BLaER1 treated with 17β-estradiol and CSF1 and Interleukin-3, amounts not matched to agents 10 nM and 100 nM (cell line): ENCODE measurements around the gene MAS1.
A peak's percentile ranks its signal among the peaks of the same experiment; 100 is the strongest.
"Not testable (repeated sequence)": the region's sequence is repeated elsewhere in the genome, so short reads cannot be mapped to it uniquely, and the experiment has no call there.

Experiments used
- H3K27ac ChIP-seq, 11 experiments: shearing (Covaris generic); formaldehyde crosslinking; 2 replicates each; pipeline ENCODE4 v1.8.1; 2022
- H3K27me3 ChIP-seq, 11 experiments: shearing (Covaris generic); formaldehyde crosslinking; 2 replicates each; pipeline ENCODE4 v1.8.1; 2022
- H3K36me3 ChIP-seq, 11 experiments: shearing (Covaris generic); formaldehyde crosslinking; 2 replicates each; pipeline ENCODE4 v1.8.1; 2022
- H3K4me1 ChIP-seq, 10 experiments: shearing (Covaris generic); formaldehyde crosslinking; 2 replicates each; pipeline ENCODE4 v1.8.1; 2022
- H3K4me2 ChIP-seq, 11 experiments: shearing (Covaris generic); formaldehyde crosslinking; 2 replicates each; pipeline ENCODE4 v1.8.1; 2022
- H3K4me3 ChIP-seq, 10 experiments: shearing (Covaris generic); formaldehyde crosslinking; 2 replicates each; pipeline ENCODE4 v1.8.1; 2022
- H3K9ac ChIP-seq, 11 experiments: shearing (Covaris generic); formaldehyde crosslinking; 2 replicates each; pipeline ENCODE4 v1.8.1; 2022
- H3K9me3 ChIP-seq, 11 experiments: shearing (Covaris generic); formaldehyde crosslinking; replicated peaks in 1 of 11; 2 replicates each; pipeline ENCODE4 v1.8.1; 2022
- H4K20me1 ChIP-seq, 11 experiments: shearing (Covaris generic); formaldehyde crosslinking; 2 replicates each; pipeline ENCODE4 v1.8.1; 2022
- Cebpa-rat ChIP-seq, 11 experiments: shearing (Covaris generic); IDR thresholded peaks; 2 replicates each; pipeline ENCODE4 v1.8.1; 2022

The MAS1 gene

DNA sequence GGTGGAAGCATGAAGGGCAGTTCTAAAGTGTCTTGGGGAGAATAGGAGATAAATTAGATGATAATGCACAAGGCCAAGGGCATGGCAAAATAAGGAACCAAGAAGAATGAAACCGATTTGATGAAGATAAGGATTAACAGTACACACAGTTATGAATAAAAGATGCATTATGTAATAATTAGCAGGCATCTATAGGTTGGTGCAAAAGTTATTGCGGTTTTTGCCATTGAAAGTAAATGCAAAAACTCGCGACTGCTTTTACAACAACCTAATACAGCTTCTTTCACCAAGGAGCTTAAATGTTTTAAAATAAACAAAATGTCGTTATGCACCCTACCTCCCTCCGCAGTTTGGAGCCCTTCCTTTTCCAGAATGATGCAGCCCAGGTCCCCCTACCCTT is 29.0 kb downstream of the MAS1 start:
- no peaks in the 10 kb centered on the region for H3K36me3 ChIP-seq
- H3K27me3 ChIP-seq: no peaks in the 10 kb centered on the region
- H3K9ac ChIP-seq: no peak overlapping the region
- peaks cover 9 to 18% (median 11%) of the 10 kb centered on the region in 11 experiments for H3K9me3 ChIP-seq
- no peaks in the 10 kb centered on the region for H4K20me1 ChIP-seq
- no peak overlapping the region for H3K27ac ChIP-seq
- H3K4me1 ChIP-seq: no peaks in the 10 kb centered on the region
- H3K4me3 ChIP-seq: no peak overlapping the region
- no peak for TF ChIP-seq Cebpa-rat (IDR thresholded peaks at IDR 0.05)
- no peak overlapping the region for H3K4me2 ChIP-seq

- not testable (repeated sequence) for H3K36me3 ChIP-seq, H4K20me1 ChIP-seq, H3K4me2 ChIP-seq, H3K9ac ChIP-seq, H3K4me3 ChIP-seq, H3K4me1 ChIP-seq, H3K27ac ChIP-seq, H3K27me3 ChIP-seq
- peaks cover 9 to 25% (median 12%) of the 10 kb centered on the region in 11 experiments for H3K9me3 ChIP-seq
Observed at GRCh38 chr6:159924150-159924549, 33.4 kb downstream of the MAS1 start.

- Histone ChIP-seq H3K27me3 (no peaks in the 10 kb centered on the region), H3K9me3 (peaks cover 9 to 25% (median 12%) of the 10 kb centered on the region in 11 experiments), H3K4me2 (no peak overlapping the region), H4K20me1 (no peaks in the 10 kb centered on the region), H3K9ac (no peak overlapping the region), H3K27ac (no peak overlapping the region), H3K4me3 (no peak overlapping the region), H3K36me3 (no peaks in the 10 kb centered on the region), H3K4me1 (peaks cover 0 to 7% (median 0%) of the 10 kb centered on the region in 10 experiments; a peak in 2 of 20 replicates)
- no peak for TF ChIP-seq Cebpa-rat (IDR thresholded peaks at IDR 0.05)
Observed at GRCh38 chr6:159926542-159927203, 35.9 kb downstream of the MAS1 start.

- no peak for TF ChIP-seq Cebpa-rat (IDR thresholded peaks at IDR 0.05)
- H3K9me3 ChIP-seq: peaks cover 0 to 7% (median under 1%) of the 10 kb centered on the region in 11 experiments; a peak in 13 of 22 replicates
- H3K4me2 ChIP-seq: peak overlapping the region in 2 of 11 experiments; percentile 2 to 23; a peak in 2 of 22 replicates
- H3K27ac ChIP-seq: no peak overlapping the region
- H3K4me3 ChIP-seq: no peak overlapping the region
- no peaks in the 10 kb centered on the region for H3K27me3 ChIP-seq
- H3K36me3 ChIP-seq: no peaks in the 10 kb centered on the region
- peaks cover 0 to 7% (median 0%) of the 10 kb centered on the region in 10 experiments; a peak in 2 of 20 replicates for H3K4me1 ChIP-seq
- H3K9ac ChIP-seq: no peak overlapping the region
- H4K20me1 ChIP-seq: no peaks in the 10 kb centered on the region
Observed at GRCh38 chr6:159929819-159930218, 39.0 kb downstream of the MAS1 start.

DNA sequence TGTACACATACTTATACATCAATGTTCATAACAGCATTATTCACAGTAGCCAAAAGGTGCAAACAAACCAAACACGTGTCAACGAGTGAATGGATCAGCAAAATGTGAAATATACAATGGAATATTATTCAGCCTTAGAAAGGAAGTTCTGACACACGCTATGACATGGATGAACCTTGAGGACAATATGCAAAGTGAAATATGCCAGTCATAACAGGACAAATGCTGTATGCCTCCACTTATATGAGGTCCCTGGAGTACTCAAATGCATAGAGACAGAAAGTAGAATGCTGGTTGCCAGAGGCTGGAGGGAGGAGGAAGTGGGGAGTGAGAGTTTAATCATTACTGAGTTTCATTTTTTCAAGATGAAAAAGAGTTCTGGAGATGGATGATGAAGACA is 40.3 kb downstream of the MAS1 start:
- H3K27ac ChIP-seq: no peak overlapping the region
- no peak for TF ChIP-seq Cebpa-rat (IDR thresholded peaks at IDR 0.05)

DNA sequence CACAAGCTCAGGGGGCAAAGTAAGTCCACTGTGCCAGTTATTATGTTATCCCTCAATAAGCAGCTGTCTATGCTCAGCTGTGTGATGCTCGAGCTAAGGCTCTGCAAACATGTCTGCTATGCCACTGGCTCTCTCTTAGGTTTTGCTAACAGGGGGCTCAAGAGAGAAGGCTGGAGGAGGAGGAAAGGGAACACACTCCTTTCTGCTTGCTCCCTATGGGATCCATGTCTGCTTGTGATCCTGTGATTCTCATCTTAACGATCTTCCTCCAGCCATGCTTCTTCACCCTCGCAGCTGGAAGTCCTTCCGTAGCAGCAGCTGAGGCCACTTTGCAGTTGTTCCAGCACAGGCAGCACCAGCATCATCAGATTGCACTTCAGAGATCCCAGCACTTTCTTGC is 41.1 kb downstream of the MAS1 start:
- Histone ChIP-seq H3K4me2 (no peak overlapping the region), H3K36me3 (no peaks in the 10 kb centered on the region), H3K27me3 (no peaks in the 10 kb centered on the region), H3K9me3 (peaks cover 0 to 16% (median 8%) of the 10 kb centered on the region in 11 experiments; a peak in 15 of 22 replicates), H3K27ac (no peak overlapping the region), H3K4me3 (no peak overlapping the region), H3K9ac (no peak overlapping the region), H3K4me1 (peaks cover 0 to 7% (median 0%) of the 10 kb centered on the region in 10 experiments; a peak in 2 of 20 replicates), H4K20me1 (no peaks in the 10 kb centered on the region)
- no peak for TF ChIP-seq Cebpa-rat (IDR thresholded peaks at IDR 0.05)

More for the DNA sequence above, 40.3 kb downstream of the MAS1 start:
- peaks cover 0 to 7% (median 0%) of the 10 kb centered on the region in 10 experiments; a peak in 2 of 20 replicates for H3K4me1 ChIP-seq
- H3K4me2 ChIP-seq: no peak overlapping the region
- no peak overlapping the region for H3K9ac ChIP-seq
- no peaks in the 10 kb centered on the region for H4K20me1 ChIP-seq
- no peak overlapping the region for H3K4me3 ChIP-seq
- no peaks in the 10 kb centered on the region for H3K36me3 ChIP-seq
- H3K27me3 ChIP-seq: no peaks in the 10 kb centered on the region
- H3K9me3 ChIP-seq: peaks cover 0 to 14% (median 8%) of the 10 kb centered on the region in 11 experiments; a peak in 15 of 22 replicates

DNA sequence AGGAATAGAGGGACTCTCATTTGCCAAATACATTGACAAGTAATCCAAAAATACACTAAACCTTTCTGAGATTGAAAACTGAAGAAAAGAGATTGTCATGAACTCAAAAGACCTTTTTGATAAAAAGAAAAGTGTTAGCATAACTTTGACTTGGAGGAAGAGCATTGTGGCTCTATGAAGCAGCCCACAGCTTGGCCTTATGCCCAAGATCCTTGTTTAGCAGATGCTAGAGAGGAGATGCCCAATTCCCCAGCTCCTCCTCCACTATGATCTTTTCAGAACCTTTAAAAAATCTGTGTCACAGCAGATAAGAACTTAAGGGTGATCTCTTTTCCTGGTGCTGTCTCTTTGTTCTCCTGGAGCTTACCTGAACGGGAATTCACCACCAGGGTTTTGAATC is 42.3 kb downstream of the MAS1 start:
- no peak for TF ChIP-seq Cebpa-rat (IDR thresholded peaks at IDR 0.05)
- peaks cover 0 to 7% (median 0%) of the 10 kb centered on the region in 10 experiments; a peak in 2 of 20 replicates for H3K4me1 ChIP-seq
- H3K9ac ChIP-seq: no peak overlapping the region
- H3K4me2 ChIP-seq: no peak overlapping the region
- H3K36me3 ChIP-seq: no peaks in the 10 kb centered on the region
- H3K27me3 ChIP-seq: no peaks in the 10 kb centered on the region
- H4K20me1 ChIP-seq: no peaks in the 10 kb centered on the region
- H3K9me3 ChIP-seq: peaks cover 0 to 13% (median 8%) of the 10 kb centered on the region in 11 experiments; a peak in 15 of 22 replicates
- H3K4me3 ChIP-seq: no peak overlapping the region
- H3K27ac ChIP-seq: no peak overlapping the region

DNA sequence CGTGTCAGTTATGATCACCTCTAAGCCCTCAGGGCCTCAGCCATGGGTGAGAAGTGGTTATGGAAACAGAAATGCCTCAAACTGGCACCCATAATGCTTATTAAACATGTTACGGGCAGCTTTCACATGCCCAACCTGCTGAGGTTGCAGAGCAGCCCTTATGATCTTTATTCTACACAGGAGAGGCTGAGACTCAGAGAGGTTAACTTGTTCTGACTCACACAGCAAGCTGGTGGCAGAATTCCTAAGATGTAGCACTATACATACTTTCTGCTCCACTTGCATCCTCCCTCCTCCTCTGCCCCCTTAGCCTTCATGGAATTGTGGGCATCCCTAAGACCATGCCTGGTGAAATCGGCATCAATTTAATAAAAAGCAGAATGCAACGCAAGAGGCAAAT is 43.4 kb downstream of the MAS1 start:
- no peak overlapping the region for H3K27ac ChIP-seq
- no peak for TF ChIP-seq Cebpa-rat (IDR thresholded peaks at IDR 0.05)
- H3K36me3 ChIP-seq: no peaks in the 10 kb centered on the region
- peaks cover 0 to 13% (median 8%) of the 10 kb centered on the region in 11 experiments; a peak in 15 of 22 replicates for H3K9me3 ChIP-seq
- no peak overlapping the region for H3K4me2 ChIP-seq
- H3K4me1 ChIP-seq: peaks cover 0 to 7% (median 0%) of the 10 kb centered on the region in 10 experiments; a peak in 2 of 20 replicates
- H3K4me3 ChIP-seq: no peak overlapping the region
- no peak overlapping the region for H3K9ac ChIP-seq
- H3K27me3 ChIP-seq: no peaks in the 10 kb centered on the region
- H4K20me1 ChIP-seq: no peaks in the 10 kb centered on the region

GRCh38 chr6:159935065-159935464 is 44.3 kb downstream of the MAS1 start:
- Histone ChIP-seq H3K4me2 (no peak overlapping the region), H3K27me3 (no peaks in the 10 kb centered on the region), H3K9me3 (peaks cover 0 to 13% (median 8%) of the 10 kb centered on the region in 11 experiments; a peak in 15 of 22 replicates), H3K9ac (no peak overlapping the region), H3K4me1 (no peaks in the 10 kb centered on the region; a peak in 1 of 20 replicates), H3K4me3 (no peak overlapping the region), H3K27ac (no peak overlapping the region), H3K36me3 (no peaks in the 10 kb centered on the region), H4K20me1 (no peaks in the 10 kb centered on the region)
- no peak for TF ChIP-seq Cebpa-rat (IDR thresholded peaks at IDR 0.05)

- no peak overlapping the region for H3K4me2 ChIP-seq
- H3K27ac ChIP-seq: no peak overlapping the region
- H4K20me1 ChIP-seq: no peaks in the 10 kb centered on the region
- no peak overlapping the region for H3K9ac ChIP-seq
- H3K9me3 ChIP-seq: peaks cover 0 to 13% (median 8%) of the 10 kb centered on the region in 11 experiments; a peak in 15 of 22 replicates
- no peak overlapping the region for H3K4me3 ChIP-seq
- no peak for TF ChIP-seq Cebpa-rat (IDR thresholded peaks at IDR 0.05)
- H3K4me1 ChIP-seq: no peaks in the 10 kb centered on the region
- H3K27me3 ChIP-seq: no peaks in the 10 kb centered on the region
- no peaks in the 10 kb centered on the region for H3K36me3 ChIP-seq
Observed at GRCh38 chr6:159935633-159936032, 44.8 kb downstream of the MAS1 start.
